ENCODE data around the gene IDNK.

- TF ChIP-seq POLR2A (IDR thresholded peaks at IDR 0.05) (no peak), CTCF (IDR thresholded peaks at IDR 0.05) (no peak)
Observed at GRCh38 chr9:83622433-83622938, 457 bp upstream of the IDNK start.

Data from ovary (tissue), 3 donors.